K562 (cell line): ENCODE data around the gene PPP4C. TPM values are rescaled to one million over a fixed set of nuclear protein-coding genes. Genes with fewer than 3 reads are reported as not detected.
A peak's percentile ranks its signal among the peaks of the same experiment; 100 is the strongest.

Experiments used
- ASH1L ChIP-seq: fragments of 450-650 bp; IDR thresholded peaks from 2 replicates; pipeline ENCODE4 v1.6.1; 2018; ENCODE audit warnings: borderline replicate concordance, mild to moderate bottlenecking, low read depth; ENCODE audit not compliant: partially characterized antibody
- GABPA ChIP-seq: fragments of 200-800 bp; sonication (Bioruptor generic); conservative IDR thresholded peaks from 2 replicates; pipeline ENCODE4 v1.6.1; 2016; ENCODE audit warnings: low read depth, missing genetic modification characterization, missing compliant biosample characterization
- HEY1 ChIP-seq: fragments of 250-450 bp; sonication (Bioruptor Pico); IDR thresholded peaks from 2 replicates; pipeline ENCODE4 v1.5.0; 2020; ENCODE audit warnings: mild to moderate bottlenecking, moderate library complexity, borderline replicate concordance
- HMG20A ChIP-seq: fragments of 450-650 bp; formaldehyde crosslinking; conservative IDR thresholded peaks from 2 replicates; pipeline ENCODE4 v1.4.0; 2020; ENCODE audit warnings: mild to moderate bottlenecking, mixed read lengths
- MTA1 ChIP-seq: fragments of 450-650 bp; IDR thresholded peaks from 2 replicates; pipeline ENCODE4 v1.6.1; 2017; ENCODE audit warnings: borderline replicate concordance
- RAD21 ChIP-seq, 2 experiments: fragments of 250-450 bp in 1 of 2; fragments of 450-650 bp in 1 of 2; sonication (Bioruptor Pico) in 1 of 2; formaldehyde crosslinking in 1 of 2; IDR thresholded peaks in 1 of 2; conservative IDR thresholded peaks in 1 of 2; 2 replicates each; pipeline versions ENCODE4 v1.4.0 to v1.8.0; 2020 to 2022; ENCODE audit warnings: mild to moderate bottlenecking in 2 of 2, moderate library complexity in 1 of 2
- TEAD4 ChIP-seq, 2 experiments: sonication (generic) in 1 of 2; formaldehyde crosslinking in 1 of 2; IDR thresholded peaks; 2 replicates each; pipeline versions ENCODE4 v1.6.1 to v1.8.0; 2012 to 2022; ENCODE audit warnings: borderline replicate concordance in 1 of 2, inconsistent platforms in 1 of 2, low read length in 1 of 2, mild to moderate bottlenecking in 1 of 2, missing genetic modification reagents in 1 of 2
- ZNF408 ChIP-seq: fragments of 250-450 bp; sonication (Bioruptor Pico); IDR thresholded peaks from 2 replicates; pipeline ENCODE4 v1.4.0; 2020; ENCODE audit warnings: low read depth, mild to moderate bottlenecking, moderate library complexity
- ZNF668 ChIP-seq: fragments of 250-450 bp; sonication (Bioruptor Pico); IDR thresholded peaks from 2 replicates; pipeline ENCODE4 v1.8.0; 2022; ENCODE audit warnings: mild to moderate bottlenecking, inconsistent platforms
- polyA plus RNA-seq, 8 experiments: library from polyadenylated mRNA; depleted of rRNA in 4 of 8; stranded (reverse) in 5 of 8; unstranded in 3 of 8; fragments of >200 nt; fragmentation: Nextera tagmentation in 2 of 8; fragmentation: Illumina TruSeq in 1 of 8; extraction: Ambion mirVana in 2 of 8; extraction: Trizol in 1 of 8; gene quantifications; 2 replicates each; pipeline versions ENCODE4 v1.2.1 to v1.2.3, GENCODE V29; 2011 to 2014; ENCODE audit warnings: inconsistent platforms in 1 of 8, missing spikeins in 1 of 8
- total RNA-seq, 7 experiments: library from RNA; depleted of rRNA in 6 of 7; stranded (reverse); fragments of >200 nt in 6 of 7; fragmentation: Illumina TruSeq in 2 of 7; extraction: Trizol in 2 of 7; gene quantifications; 2 replicates each; pipeline versions ENCODE4 v1.2.1 to v1.2.3, GENCODE V29; 2011 to 2021; ENCODE audit warnings: low replicate concordance in 1 of 7
- TF ChIP-seq, protein P1 (sequence below), 2 experiments: fragments of 450-650 bp; formaldehyde crosslinking in 1 of 2; IDR thresholded peaks; 2 replicates each; pipeline versions ENCODE4 v1.4.0 to v1.6.1; 2014 to 2020; ENCODE audit warnings: mild to moderate bottlenecking in 2 of 2, borderline replicate concordance in 1 of 2, low read depth in 1 of 2
- TF ChIP-seq, protein P2 (sequence below), 2 experiments: fragments of 450-650 bp; conservative IDR thresholded peaks; 2 replicates each; pipeline ENCODE4 v1.6.1; 2017; ENCODE audit warnings: mild to moderate bottlenecking in 2 of 2, moderate library complexity in 2 of 2
- TF ChIP-seq, protein P3 (sequence below): fragments of 150-350 bp; conservative IDR thresholded peaks from 2 replicates; pipeline ENCODE4 v1.6.1; 2014; ENCODE audit warnings: low read length

The PPP4C gene
- total and polyA plus RNA-seq, 9 of the 15 experiments (the other 6 are each of a cell fraction or from before 2014, with no cell fraction given) = 3.5 to 183 (median 131) TPM

DNA sequence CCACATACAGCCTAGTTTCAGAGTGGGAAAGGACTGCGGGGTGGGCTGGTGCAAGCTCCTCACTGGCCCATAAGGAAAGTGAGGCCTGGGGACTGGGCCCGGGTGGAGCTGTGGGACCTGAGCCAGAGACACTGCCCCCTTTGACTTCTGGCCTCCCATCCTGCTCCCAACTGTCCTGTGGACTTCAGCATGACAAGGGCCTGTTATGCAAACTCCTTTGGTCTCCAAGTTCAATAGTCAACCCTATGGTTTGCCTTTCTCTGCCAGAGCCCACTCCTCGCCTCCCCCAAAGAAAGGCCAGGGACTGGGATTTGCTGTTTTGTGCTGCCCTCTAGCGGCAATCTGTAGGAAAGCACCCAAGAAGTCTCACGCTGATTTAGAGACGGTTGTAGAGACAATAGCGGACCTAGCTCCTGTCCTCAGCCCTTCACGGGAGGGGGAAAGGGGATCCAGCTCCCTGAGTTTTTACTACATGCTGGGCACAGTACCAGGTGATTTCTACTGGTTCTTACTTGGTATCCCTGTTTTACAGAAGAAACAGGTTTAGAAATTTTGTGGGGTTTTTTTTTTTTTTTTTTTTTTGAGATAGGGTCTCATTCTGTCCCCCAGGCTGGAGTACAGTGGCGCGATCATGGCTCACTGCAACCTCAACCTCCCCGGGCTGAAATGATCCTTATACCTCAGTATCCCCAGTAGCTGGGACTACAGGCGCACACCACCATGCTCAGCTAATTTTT lies 43.5 kb upstream of the PPP4C start (continued):
- TF ChIP-seq, protein P1, sequence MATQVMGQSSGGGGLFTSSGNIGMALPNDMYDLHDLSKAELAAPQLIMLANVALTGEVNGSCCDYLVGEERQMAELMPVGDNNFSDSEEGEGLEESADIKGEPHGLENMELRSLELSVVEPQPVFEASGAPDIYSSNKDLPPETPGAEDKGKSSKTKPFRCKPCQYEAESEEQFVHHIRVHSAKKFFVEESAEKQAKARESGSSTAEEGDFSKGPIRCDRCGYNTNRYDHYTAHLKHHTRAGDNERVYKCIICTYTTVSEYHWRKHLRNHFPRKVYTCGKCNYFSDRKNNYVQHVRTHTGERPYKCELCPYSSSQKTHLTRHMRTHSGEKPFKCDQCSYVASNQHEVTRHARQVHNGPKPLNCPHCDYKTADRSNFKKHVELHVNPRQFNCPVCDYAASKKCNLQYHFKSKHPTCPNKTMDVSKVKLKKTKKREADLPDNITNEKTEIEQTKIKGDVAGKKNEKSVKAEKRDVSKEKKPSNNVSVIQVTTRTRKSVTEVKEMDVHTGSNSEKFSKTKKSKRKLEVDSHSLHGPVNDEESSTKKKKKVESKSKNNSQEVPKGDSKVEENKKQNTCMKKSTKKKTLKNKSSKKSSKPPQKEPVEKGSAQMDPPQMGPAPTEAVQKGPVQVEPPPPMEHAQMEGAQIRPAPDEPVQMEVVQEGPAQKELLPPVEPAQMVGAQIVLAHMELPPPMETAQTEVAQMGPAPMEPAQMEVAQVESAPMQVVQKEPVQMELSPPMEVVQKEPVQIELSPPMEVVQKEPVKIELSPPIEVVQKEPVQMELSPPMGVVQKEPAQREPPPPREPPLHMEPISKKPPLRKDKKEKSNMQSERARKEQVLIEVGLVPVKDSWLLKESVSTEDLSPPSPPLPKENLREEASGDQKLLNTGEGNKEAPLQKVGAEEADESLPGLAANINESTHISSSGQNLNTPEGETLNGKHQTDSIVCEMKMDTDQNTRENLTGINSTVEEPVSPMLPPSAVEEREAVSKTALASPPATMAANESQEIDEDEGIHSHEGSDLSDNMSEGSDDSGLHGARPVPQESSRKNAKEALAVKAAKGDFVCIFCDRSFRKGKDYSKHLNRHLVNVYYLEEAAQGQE (IDR thresholded peaks at IDR 0.05; ENCODE audit: borderline replicate concordance) = peak; percentile 61
- TF ChIP-seq, protein P1 (CRISPR knock-in tag; IDR thresholded peaks at IDR 0.05; ENCODE audit: low read depth) = no peak
- TF ChIP-seq MTA1 (no peak), RAD21 (CRISPR knock-in tag; conservative IDR thresholded peaks at IDR 0.05 in 1 of 2, IDR thresholded peaks at IDR 0.05 in 1 of 2) (peak; percentile 64 to 90), TEAD4 (IDR thresholded peaks at IDR 0.05; ENCODE audit: low read length) (no peak), TEAD4 (CRISPR knock-in tag; IDR thresholded peaks at IDR 0.05; ENCODE audit: borderline replicate concordance) (no peak), HMG20A (CRISPR knock-in tag) (no peak), ZNF668 (CRISPR knock-in tag) (no peak), ZNF408 (CRISPR knock-in tag) (no peak), HEY1 (no peak), GABPA (no peak), ASH1L (no peak)
- TF ChIP-seq, protein P2, sequence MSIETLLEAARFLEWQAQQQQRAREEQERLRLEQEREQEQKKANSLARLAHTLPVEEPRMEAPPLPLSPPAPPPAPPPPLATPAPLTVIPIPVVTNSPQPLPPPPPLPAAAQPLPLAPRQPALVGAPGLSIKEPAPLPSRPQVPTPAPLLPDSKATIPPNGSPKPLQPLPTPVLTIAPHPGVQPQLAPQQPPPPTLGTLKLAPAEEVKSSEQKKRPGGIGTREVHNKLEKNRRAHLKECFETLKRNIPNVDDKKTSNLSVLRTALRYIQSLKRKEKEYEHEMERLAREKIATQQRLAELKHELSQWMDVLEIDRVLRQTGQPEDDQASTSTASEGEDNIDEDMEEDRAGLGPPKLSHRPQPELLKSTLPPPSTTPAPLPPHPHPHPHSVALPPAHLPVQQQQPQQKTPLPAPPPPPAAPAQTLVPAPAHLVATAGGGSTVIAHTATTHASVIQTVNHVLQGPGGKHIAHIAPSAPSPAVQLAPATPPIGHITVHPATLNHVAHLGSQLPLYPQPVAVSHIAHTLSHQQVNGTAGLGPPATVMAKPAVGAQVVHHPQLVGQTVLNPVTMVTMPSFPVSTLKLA (conservative IDR thresholded peaks at IDR 0.05) = no peak
- TF ChIP-seq, protein P3, sequence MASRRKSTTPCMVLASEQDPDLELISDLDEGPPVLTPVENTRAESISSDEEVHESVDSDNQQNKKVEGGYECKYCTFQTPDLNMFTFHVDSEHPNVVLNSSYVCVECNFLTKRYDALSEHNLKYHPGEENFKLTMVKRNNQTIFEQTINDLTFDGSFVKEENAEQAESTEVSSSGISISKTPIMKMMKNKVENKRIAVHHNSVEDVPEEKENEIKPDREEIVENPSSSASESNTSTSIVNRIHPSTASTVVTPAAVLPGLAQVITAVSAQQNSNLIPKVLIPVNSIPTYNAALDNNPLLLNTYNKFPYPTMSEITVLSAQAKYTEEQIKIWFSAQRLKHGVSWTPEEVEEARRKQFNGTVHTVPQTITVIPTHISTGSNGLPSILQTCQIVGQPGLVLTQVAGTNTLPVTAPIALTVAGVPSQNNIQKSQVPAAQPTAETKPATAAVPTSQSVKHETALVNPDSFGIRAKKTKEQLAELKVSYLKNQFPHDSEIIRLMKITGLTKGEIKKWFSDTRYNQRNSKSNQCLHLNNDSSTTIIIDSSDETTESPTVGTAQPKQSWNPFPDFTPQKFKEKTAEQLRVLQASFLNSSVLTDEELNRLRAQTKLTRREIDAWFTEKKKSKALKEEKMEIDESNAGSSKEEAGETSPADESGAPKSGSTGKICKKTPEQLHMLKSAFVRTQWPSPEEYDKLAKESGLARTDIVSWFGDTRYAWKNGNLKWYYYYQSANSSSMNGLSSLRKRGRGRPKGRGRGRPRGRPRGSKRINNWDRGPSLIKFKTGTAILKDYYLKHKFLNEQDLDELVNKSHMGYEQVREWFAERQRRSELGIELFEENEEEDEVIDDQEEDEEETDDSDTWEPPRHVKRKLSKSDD = 0 out of 2 replicates have a peak, but pooled peaks have one; percentile 65
